ENCODE measurements around the gene RHCE.
A peak's percentile ranks its signal among the peaks of the same experiment; 100 is the strongest.
"Not testable (repeated sequence)": the region's sequence is repeated elsewhere in the genome, so short reads cannot be mapped to it uniquely, and the experiment has no call there.

Gene RHCE

DNA sequence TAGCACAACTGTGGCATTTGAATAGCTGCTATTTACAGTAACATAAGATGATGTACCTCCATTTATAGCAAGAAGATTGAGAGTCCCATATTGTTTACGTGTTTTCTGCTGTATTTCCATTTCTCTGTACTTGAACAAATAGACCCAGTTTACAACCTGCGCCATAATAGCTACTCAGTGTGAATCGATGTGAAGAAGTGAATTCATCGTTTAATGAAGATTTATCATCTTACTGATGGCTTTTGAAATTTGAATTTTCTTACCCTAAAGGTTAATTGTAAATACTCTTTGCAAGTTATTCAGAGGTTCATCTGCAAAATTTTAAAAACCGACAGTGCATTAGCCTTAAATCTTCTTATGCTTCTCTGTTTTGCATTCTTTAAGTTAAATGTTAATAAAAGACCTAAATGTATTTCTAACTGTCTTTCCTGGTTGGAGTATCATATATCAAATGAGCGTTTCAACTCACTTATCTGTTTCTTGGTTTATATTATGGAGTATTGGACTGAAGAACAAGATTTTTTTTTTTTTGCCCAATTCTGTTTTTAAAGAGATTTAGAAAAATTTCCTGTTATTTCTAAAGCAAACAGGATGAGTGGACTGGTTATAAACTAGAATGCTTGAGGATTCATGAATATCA is 12.2 kb upstream of the RHCE start:
- DNase-seq (ENCODE audit: low spot score) = peak; percentile 38

DNA sequence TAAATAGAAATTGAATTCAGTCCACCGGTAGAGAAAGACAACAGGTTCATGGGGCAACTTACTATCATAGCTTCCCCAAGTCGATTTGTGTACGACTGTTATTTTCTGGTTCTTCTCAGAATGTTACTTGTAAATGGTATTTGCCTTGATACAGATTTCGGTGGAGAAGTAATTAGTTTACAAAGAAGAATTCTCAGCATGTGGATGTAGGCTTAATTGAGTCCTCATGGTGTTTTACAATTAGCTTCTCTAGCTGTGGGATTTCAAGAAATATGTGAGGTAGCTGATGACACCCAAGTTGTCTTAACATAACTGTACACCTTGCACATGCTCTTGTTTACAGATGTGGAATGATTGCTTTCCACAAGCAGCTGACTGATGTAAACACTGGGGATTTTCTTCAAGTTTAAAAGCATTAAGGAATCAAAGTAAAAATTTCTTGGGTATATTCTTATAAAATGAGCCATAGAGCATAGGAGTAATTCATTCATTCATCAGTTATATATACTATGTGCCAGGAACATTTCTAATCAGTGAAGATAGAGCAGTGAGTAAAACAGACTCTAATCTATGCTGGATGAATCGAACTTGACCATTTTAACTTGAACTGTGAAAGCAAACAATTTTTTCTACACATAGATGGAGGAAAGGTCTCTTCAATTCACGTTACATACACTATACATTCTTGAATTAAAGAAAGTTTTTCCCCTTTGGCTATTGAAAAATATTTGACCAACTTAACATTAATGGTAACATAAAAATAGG is 11.5 kb upstream of the RHCE start:
- peak; percentile 54 for DNase-seq (ENCODE audit: low spot score)

DNA sequence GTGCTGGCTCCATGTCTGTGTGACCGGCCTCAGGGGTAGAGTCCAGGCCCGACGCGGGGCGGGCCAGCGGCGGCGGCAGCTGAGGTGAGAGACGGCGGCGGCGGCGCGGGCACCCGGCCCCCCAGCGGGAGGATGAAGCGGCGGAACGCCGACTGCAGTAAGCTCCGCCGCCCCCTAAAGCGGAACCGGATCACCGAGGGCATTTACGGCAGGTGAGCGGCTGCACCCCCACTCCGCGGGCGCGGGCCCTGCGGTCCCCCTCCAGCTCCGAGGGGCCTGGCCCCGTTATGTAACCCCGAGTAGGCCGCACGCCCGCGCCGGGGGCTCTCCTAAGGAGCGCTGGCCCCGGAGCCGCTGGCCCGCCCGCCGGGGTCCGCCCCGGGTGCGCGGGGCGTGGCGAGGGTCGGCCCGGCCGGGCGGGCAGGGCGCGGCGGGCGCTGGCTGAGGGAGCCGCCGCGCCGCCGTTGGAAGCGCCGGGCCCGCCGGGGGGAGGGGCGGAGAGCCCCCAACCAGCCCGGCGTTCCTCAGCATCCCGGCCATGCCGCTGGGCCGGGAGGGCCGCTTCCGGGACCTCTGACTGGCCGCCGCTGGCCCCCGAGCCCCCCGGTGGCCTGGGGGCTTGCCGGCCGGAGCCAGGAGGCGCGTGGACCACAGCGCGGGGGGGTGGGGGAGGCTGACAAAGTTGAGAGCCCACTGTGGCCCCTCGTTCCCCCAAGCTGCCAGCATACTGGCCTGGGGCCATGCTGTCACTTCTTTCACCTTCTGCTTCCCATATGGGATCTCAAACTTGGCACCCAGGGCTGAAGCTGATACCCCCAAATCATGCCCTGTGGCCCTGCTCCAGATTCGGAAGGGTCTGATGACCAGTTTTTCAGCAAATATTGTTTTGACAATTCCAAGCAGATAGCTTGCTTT is 10.6 kb upstream of the RHCE start:
- DNase-seq (ENCODE audit: low spot score) = peak; percentile 77

DNA sequence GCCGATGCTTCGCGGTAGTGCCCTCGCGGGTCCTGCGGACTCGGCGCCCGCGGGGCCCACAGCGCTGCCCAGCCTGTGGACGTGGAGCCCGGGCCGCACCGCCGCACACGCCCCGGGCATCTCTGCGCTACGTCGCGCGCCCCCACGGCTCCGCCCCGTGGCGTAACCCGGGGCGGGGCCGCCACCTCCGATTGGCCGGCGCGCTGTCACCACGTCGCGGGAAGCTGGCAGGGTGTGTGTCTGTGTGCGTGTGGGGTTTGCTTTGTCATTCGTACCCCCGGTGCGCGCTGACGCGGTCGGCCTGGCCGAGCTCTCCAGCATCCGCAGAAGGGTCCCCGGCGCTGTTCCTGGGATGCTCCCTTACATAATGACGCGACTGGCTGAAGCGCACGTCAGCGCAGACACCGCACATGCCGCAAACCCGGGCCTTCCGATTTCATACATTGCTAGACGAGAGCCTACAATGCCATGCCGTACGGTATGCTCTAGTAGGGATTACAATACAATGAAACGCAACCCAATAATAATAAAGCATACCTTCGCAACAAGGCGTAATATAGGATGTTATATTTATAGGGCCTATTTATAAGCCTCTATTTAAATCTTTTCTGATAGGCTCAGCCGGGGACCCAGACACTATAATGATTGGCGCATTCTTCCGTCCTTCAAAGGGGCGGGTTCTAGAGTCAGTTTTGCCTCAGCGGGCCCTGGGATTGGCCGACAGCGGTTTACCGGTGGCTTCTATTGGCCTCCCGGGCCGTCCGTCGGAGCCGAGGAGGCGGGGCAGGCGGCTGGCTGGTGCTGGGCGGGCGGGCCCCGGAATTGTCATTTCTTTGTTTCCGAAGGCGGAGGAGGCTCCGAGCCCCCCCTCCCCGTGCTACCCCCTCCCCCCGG is 9.7 kb upstream of the RHCE start, which contains the start of gene MACO1:
MACO1 (plus strand) TSS at position 825 of the 894 bp plus-strand sequence. CDS start 202 bp downstream, outside the sequence.
- DNase-seq (ENCODE audit: low spot score) = peak; percentile 98

- DNase-seq (ENCODE audit: low spot score) = no peak
These were observed 8.0 kb upstream of the RHCE start for GRCh38 chr1:25428475-25429166.

DNA sequence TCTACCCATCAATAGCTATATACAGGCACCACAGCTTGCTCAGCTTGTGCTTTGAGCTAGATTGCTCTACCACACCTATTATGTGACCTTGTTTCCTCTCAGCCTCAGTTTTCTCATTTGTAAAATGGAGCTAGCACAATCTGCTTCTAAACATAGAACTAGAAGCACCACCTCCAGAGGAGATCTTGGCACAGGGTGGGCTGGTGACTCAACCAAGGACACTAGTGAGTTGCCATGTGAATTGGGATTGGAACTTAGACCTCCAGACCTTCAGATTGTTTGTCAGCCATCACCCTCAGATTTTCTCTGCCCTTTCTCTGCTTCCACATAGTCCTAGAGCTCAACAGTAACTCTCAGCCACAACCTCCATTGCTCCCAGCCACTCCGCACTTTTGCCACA is 7.1 kb upstream of the RHCE start:
- DNase-seq (ENCODE audit: low spot score) = no peak

GRCh38 chr1:25425098-25426085 is 4.8 kb upstream of the RHCE start:
- DNase-seq (ENCODE audit: low spot score) = no peak

GRCh38 chr1:25423206-25423605 is 2.6 kb upstream of the RHCE start:
- DNase-seq (ENCODE audit: low spot score) = not testable (repeated sequence)

DNA sequence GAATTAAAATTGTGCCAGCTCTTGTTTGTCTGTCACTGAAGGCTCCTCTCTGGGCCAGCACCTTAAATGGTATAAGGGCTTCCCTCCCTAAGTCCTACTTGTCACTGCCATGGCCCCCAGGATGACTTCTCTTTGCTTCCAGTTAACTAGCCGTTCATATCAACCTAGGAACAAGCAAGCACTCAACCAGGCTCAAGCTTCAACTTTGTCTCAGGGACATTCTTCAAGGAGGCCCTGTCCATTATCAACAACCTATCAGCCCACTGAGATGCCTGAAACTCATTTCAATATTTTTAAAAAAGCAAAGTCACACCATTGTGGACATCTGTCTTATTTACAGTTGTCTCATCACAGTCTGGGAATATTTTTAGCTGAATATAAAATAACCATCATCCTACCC is 1.3 kb downstream of the RHCE start:
- DNase-seq (ENCODE audit: low spot score) = not testable (repeated sequence)

DNA sequence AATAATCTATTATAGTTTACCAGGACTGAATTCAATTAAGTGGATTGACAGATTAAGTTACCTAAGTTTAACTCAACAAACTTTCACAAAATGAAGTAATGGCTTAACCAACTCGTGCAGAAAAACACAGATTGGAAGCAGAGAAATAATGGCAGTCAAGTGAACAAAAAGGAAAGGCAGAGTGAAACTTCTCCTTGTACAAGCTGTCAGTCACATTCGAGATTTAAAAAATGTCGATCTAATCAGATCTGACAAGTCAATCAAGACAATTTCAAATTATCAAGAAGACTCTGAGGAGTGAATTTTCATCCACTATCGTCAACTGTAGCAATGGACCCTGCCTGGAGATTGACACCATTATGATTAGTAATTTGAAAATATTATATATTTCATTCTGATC is 3.3 kb downstream of the RHCE start:
- DNase-seq (ENCODE audit: low spot score) = not testable (repeated sequence)

GRCh38 chr1:25414578-25414977 is 6.0 kb downstream of the RHCE start:
- not testable (repeated sequence) for DNase-seq (ENCODE audit: low spot score)

GRCh38 chr1:25414157-25414556 is 6.5 kb downstream of the RHCE start:
- not testable (repeated sequence) for DNase-seq (ENCODE audit: low spot score)

GRCh38 chr1:25412872-25413623 is 7.6 kb downstream of the RHCE start:
- DNase-seq (ENCODE audit: low spot score) = not testable (repeated sequence)

DNA sequence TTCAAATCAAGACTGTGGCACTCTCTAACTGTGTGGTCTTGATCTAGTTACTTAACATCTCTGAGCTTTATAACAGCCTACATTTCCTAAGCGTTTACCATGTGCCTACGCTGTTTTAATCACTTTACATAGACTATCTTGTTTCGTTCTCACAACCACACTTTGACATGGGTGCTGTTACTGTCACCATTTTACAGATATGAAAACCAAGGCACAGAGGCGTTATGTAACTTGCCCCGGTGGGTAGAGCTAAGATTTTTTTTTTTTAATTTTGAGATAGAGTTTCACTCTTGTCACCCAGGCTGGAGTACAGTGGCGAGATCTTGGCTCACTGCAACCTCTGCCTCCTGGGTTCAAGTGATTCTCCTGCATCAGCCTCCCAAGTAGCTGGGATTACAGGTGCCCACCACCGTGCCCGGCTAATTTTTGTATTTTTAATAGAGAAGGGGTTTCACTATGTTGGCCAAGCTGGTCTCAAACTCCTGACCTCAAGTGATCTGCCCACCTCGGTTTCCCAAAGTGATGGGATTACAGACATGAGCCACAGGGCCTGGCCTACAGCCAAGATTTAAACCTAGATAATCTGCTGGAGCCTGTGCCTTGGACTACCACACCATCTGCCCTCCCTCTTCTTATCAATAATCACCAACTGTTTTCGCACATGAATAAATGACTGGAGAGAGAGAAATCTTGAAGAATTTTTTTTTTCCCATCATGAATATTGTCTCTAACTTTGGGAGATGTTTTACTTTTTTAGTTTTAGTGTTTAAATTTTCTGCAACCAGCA is 10.8 kb downstream of the RHCE start:
- DNase-seq (ENCODE audit: low spot score) = not testable (repeated sequence)

GRCh38 chr1:25405731-25406305 is 14.8 kb downstream of the RHCE start:
- DNase-seq (ENCODE audit: low spot score) = not testable (repeated sequence)

DNA sequence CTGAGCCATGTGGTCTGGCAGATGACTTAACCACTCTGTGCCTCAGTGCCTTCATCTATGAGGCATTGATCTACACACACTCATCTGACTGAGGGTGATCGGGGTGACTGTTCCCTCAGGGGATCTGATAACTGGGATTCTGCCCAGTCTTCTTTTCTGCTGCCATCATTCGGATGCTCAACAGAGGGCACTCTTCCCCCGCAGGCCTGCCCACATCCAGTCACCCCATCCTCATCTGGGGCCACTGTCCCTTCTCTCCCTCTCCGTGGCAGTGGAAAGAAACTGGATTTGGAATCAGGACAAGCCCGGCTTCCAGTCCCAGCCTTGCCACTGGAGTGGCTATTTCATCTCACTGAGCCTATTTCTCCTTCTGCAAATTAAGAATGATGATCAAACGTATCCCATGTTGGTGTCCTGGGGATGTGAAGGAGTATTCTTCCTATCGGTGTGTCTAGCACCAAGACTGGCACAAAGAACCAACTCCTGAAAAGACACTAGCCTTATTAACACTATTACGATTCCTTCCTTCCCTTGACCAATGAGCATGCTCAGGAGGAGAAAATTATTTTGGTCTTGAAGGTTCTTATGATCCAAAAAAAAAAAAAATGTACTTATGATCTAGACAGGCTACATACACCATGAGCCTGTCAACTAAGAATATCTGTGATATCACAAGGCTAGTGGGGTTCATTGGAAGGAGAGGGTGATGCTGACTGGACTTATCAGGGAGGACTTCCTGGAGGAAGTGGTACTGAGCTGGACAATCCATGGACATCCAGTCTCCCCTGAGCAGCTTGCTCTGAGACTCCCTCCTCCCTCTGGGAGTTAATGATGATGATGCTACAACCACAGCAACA is 17.4 kb downstream of the RHCE start:
- DNase-seq (ENCODE audit: low spot score) = not testable (repeated sequence)

GRCh38 chr1:25398079-25398478 is 22.5 kb downstream of the RHCE start:
- DNase-seq (ENCODE audit: low spot score) = not testable (repeated sequence)
